Heart left ventricle (tissue), 16 donors: ENCODE results near the gene CFAP57. TPM values are rescaled to one million over a fixed set of nuclear protein-coding genes. Genes with fewer than 3 reads are reported as not detected.

Experiments used
- ATAC-seq, 4 donors: fragments of 200-7000 bp; cut with Tn5 transposase; one replicate each; pipeline ENCODE4 v1.9.1; 2020 to 2022; ENCODE audit warnings: moderate library complexity in 4 of 4, mild to moderate bottlenecking in 3 of 4, moderate number of reproducible peaks in 1 of 4
- DNase-seq, 5 donors: peaks; one replicate each; pipeline ENCODE4 v3.0.0-alpha.2; 2020
- H3K27ac ChIP-seq, 12 donors: fragments of 200-600 bp; sonication (generic) in 4 of 12; one replicate each; pipeline versions ENCODE4 v1.5.0 to v1.8.0; 2016 to 2022; ENCODE audit warnings: mild to moderate bottlenecking in 2 of 12
- H3K27me3 ChIP-seq, 9 donors: fragments of 200-600 bp; sonication (generic) in 2 of 9; one replicate each; pipeline versions ENCODE4 v1.5.1 to v1.8.0; 2016 to 2022; ENCODE audit warnings: mild to moderate bottlenecking in 3 of 9
- H3K36me3 ChIP-seq, 9 donors: fragments of 200-600 bp; sonication (generic) in 2 of 9; one replicate each; pipeline versions ENCODE4 v1.5.0 to v1.8.0; 2018 to 2022; ENCODE audit warnings: mild to moderate bottlenecking in 2 of 9
- H3K4me1 ChIP-seq, 12 donors: fragments of 200-600 bp; sonication (generic) in 4 of 12; one replicate each; pipeline versions ENCODE4 v1.5.0 to v1.8.0; 2016 to 2022; ENCODE audit warnings: mild to moderate bottlenecking in 3 of 12
- H3K4me3 ChIP-seq, 12 donors: fragments of 200-600 bp; sonication (generic) in 4 of 12; one replicate each; pipeline versions ENCODE4 v1.5.0 to v1.8.0; 2017 to 2022; ENCODE audit warnings: mild to moderate bottlenecking in 9 of 12, moderate library complexity in 4 of 12
- H3K9me3 ChIP-seq, 12 donors: fragments of 200-600 bp; sonication (generic) in 4 of 12; one replicate each; pipeline versions ENCODE4 v1.5.0 to v1.8.0; 2016 to 2022; ENCODE audit warnings: mild to moderate bottlenecking in 1 of 12
- POLR2A ChIP-seq, 2 donors: fragments of 450-650 bp; IDR thresholded peaks; one replicate each; pipeline ENCODE4 v1.6.1; 2017; ENCODE audit warnings: antibody characterized with exemption in 2 of 2, mild to moderate bottlenecking in 2 of 2, moderate library complexity in 2 of 2
- WGBS, 4 donors: extraction: QIAGEN DNeasy Blood & Tissue Kit in 2 of 4; methylation state at CpG; one replicate each; pipeline versions ENCODE4 v1.1.5 to v1.1.7; 2013 to 2018; 5-methylcytosine and 5-hydroxymethylcytosine counted together
- intact Hi-C, 10 donors: fragments of 100-400 bp; cut with DNase I; formaldehyde crosslinking; loops; one replicate each; pipeline versions ENCODE4 v1.11.1 to v1.14.2; 2022
- polyA plus RNA-seq, 2 donors: library from polyadenylated mRNA; stranded (reverse); fragments of 200-250 nt; gene quantifications; one replicate each; pipeline ENCODE4 v1.2.3, GENCODE V29; 2013
- total RNA-seq, 9 donors: library from RNA; depleted of rRNA in 2 of 9; stranded (reverse); fragments of >200 nt in 2 of 9; fragmentation: NEBNext Ultra II Directional in 3 of 9; extraction: Animal tissue kit (Norgen Biotek cat#: 25700) in 3 of 9; gene quantifications; one replicate each; pipeline versions ENCODE4 v1.1.0 to v1.2.4, GENCODE V29; 2016 to 2023
- TF ChIP-seq, protein P1 (sequence below), 12 donors: fragments of 200-600 bp; sonication (generic) in 4 of 12; IDR thresholded peaks; one replicate each; pipeline versions ENCODE4 v1.5.0 to v1.8.0; 2018 to 2022; ENCODE audit warnings: antibody characterized with exemption in 12 of 12, mild to moderate bottlenecking in 5 of 12
- donor health status: ischemic (EF 13 %, LVEDD 7.1; RV severe dilation, severe dysfunction).
- donor health status: healthy with polysubstance abuse.
- donor health status: DM: no; HTN: yes; CAD: no.
- donor health status: DM: no; HTN: no; CAD: no.
- donor health status: ischemic (EF 25% LVEDD 6.9; RV normal size, moderate dysfunction).
- donor health status: ischemic (EF 25% LVEDD 5.7; RV mildly dilated, moderate dysfunction).
- donor health status: healthy.
- donor health status: DM: yes; HTN: yes; CAD: no.
- donor health status: ischemic (EF 35%, LVEDD 5.7; RV mildly dilated, moderate dysfunction).
- donor health status: nonischemic (EF 11% LVEDD 7.7; RV severe dilation, severe dysfunction).
- donor health status: DM: yes; HTN: yes; CAD: no.
- donor health status: PGD.
- donor health status: ischemic (EF 29% LVEDD 5.4; RV normal size, mild dysfunction).
- donor health status: nonischemic (EF 23%, LVEDD 6.1; RV moderate dilation, normal function).

The CFAP57 gene
- total and polyA plus RNA-seq, 11 donors = 0.07 to 0.34 (median 0.13) TPM; not detected in 5

DNA sequence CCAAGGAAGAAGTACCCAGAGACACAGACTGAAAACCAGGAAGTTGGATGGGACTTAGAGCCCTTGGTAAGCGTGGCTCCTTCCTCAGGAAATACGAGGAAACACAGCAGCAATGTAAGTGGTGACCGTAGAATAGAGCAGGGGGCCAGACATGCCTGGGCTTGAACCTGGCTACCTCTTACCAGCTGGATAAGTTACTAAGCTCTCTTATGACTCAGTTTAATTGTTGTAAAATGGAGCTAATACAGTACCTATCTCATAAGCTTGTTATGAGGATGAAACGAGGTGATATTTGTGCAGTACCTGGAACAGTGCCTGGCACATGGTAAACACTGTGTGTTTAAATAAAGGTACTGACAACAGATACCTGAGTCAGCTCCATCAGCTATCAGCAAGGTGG, 19.3 kb upstream of the CFAP57 start:
- intact Hi-C loops = no loop called here
- no peak overlapping the region for H3K27ac ChIP-seq
- ATAC-seq = no peak

DNA sequence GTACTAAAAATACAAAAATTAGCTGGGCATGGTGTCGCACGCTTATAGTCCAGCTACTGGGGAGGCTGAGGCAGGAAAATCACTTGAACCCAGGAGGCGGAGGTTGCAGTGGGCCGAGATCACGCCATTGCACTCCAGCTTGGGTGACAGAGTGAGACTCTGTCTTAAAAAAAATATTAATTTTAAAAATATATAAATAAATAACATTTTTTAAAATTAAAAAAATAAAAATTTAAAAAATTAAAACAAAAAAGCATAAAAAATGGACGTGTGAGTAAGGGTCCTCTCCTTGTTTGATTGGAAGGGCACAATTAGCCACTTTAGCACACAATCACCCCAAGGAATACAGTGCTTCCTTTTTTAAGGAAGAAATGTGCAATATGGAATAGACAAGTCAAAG, 18.7 kb upstream of the CFAP57 start:
- DNase-seq (no peak), ATAC-seq (no peak)
- Histone ChIP-seq H3K4me3 (no peak overlapping the region), H3K4me1 (peaks cover 0 to 3% (median 0%) of the 10 kb centered on the region in 12 donors), H3K9me3 (no peaks in the 10 kb centered on the region), H3K27ac (no peak overlapping the region), H3K36me3 (no peaks in the 10 kb centered on the region), H3K27me3 (peaks cover 0 to 21% (median 0%) of the 10 kb centered on the region in 9 donors)
- WGBS, 4 donors = 91 to 93% (median 92%) methylated on average over 6 of the region's 6 CpGs
- TF ChIP-seq POLR2A (IDR thresholded peaks at IDR 0.05) = no peak
- TF ChIP-seq, protein P1, sequence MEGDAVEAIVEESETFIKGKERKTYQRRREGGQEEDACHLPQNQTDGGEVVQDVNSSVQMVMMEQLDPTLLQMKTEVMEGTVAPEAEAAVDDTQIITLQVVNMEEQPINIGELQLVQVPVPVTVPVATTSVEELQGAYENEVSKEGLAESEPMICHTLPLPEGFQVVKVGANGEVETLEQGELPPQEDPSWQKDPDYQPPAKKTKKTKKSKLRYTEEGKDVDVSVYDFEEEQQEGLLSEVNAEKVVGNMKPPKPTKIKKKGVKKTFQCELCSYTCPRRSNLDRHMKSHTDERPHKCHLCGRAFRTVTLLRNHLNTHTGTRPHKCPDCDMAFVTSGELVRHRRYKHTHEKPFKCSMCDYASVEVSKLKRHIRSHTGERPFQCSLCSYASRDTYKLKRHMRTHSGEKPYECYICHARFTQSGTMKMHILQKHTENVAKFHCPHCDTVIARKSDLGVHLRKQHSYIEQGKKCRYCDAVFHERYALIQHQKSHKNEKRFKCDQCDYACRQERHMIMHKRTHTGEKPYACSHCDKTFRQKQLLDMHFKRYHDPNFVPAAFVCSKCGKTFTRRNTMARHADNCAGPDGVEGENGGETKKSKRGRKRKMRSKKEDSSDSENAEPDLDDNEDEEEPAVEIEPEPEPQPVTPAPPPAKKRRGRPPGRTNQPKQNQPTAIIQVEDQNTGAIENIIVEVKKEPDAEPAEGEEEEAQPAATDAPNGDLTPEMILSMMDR (IDR thresholded peaks at IDR 0.05) = no peak
- intact Hi-C loops = no loop called here

More for the DNA sequence above, 19.3 kb upstream of the CFAP57 start:
- Histone ChIP-seq H3K27me3 (peaks cover 0 to 23% (median 0%) of the 10 kb centered on the region in 9 donors), H3K4me1 (peaks cover 0 to 9% (median 3%) of the 10 kb centered on the region in 12 donors), H3K4me3 (no peak overlapping the region), H3K36me3 (no peaks in the 10 kb centered on the region), H3K9me3 (no peaks in the 10 kb centered on the region)
- no peak for TF ChIP-seq POLR2A (IDR thresholded peaks at IDR 0.05)
- TF ChIP-seq, protein P1 (IDR thresholded peaks at IDR 0.05) = no peak
- no peak for DNase-seq
- 55 to 71% (median 60%) methylated on average over 4 of the region's 4 CpGs for WGBS, 4 donors

DNA sequence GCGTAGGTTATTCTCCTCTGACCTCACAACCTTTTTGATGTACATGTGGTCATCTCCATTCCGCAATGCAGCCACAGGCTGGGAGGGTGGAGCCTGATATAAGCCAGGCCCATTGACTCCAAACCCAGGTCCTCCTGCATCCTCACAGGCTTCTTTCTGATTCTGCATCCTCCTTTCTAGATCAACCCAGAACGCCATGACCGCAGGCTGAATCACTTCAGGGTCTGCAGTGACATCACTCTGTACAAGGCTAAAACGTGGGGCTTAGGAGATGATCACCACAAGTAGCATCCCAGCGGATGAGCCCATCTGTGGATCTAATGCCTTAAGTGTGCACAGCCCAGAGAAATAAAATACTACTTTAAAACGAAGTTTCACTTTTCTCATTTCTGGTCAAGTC, 16.1 kb upstream of the CFAP57 start:
- DNase-seq = no peak
- intact Hi-C loops = no loop called here
- H3K27me3 ChIP-seq = peaks cover 0 to 21% (median 0%) of the 10 kb centered on the region in 9 donors
- ATAC-seq = no peak
- no peak overlapping the region for H3K4me3 ChIP-seq
- no peaks in the 10 kb centered on the region for H3K4me1 ChIP-seq
- no peaks in the 10 kb centered on the region for H3K9me3 ChIP-seq
- H3K36me3 ChIP-seq = no peaks in the 10 kb centered on the region
- no peak for TF ChIP-seq POLR2A (IDR thresholded peaks at IDR 0.05)
- TF ChIP-seq, protein P1 (IDR thresholded peaks at IDR 0.05) = no peak
- WGBS, 4 donors = 73 to 85% (median 84%) methylated on average over 7 of the region's 7 CpGs
- H3K27ac ChIP-seq = no peak overlapping the region

DNA sequence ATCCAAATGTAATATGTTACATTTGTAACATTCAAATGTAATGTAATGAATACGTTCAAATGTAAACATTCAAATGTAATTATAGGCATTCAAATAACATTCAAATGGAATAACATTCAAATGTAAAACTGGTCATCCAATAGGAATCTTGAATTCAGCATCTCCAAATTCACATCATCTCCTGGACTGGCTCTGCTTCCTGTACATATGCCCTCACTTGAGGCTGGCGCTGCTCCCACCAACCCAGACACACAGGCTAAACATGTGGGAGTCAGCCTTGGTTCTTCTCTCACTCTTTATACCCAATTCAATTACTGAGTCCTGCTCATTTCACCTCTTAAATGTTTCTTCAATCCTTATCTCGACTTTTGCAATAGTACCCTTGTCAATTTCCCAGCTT, 7.0 kb upstream of the CFAP57 start:
- Histone ChIP-seq H3K9me3 (no peaks in the 10 kb centered on the region), H3K36me3 (peaks cover 3 to 84% (median 71%) of the 10 kb centered on the region in 9 donors), H3K27me3 (no peaks in the 10 kb centered on the region), H3K4me3 (no peak overlapping the region), H3K4me1 (no peaks in the 10 kb centered on the region), H3K27ac (no peak overlapping the region)
- intact Hi-C loops = no loop called here
- DNase-seq (no peak), ATAC-seq (no peak)
- TF ChIP-seq, protein P1 (IDR thresholded peaks at IDR 0.05) = no peak
- TF ChIP-seq POLR2A (IDR thresholded peaks at IDR 0.05) = no peak
- WGBS, 4 donors = 91 to 95% (median 93%) methylated on average over 3 of the region's 3 CpGs
